Stimulated activated effector memory CD8-positive, alpha-beta T cell treated with anti-CD3 and anti-CD28 coated beads, Interleukin-12 subunit alpha, Interleukin-12 subunit beta, amount 100 ng/mL, for 72 hours (primary cell): Measurements from ENCODE around the gene KIF13A.
"Not testable (repeated sequence)": the region's sequence is repeated elsewhere in the genome, so short reads cannot be mapped to it uniquely, and the experiment has no call there.

Experiments
- ATAC-seq: fragments of 150-1000 bp; cut with Tn5 transposase; 2 replicates; pipeline ENCODE4 v1.10.0; 2021
- DNase-seq, 2 donors: peaks; one replicate each; pipeline ENCODE4 v3.0.0; 2021 to 2022; ENCODE audit warnings: low spot score in 2 of 2
- H3K27ac Mint-ChIP-seq: one replicate; pipeline ENCODE4 v1.8.0; 2022; ENCODE audit warnings: mild to moderate bottlenecking, mixed read lengths
- H3K36me3 Mint-ChIP-seq: one replicate; pipeline ENCODE4 v1.8.0; 2022; ENCODE audit warnings: mild to moderate bottlenecking, mixed read lengths
- H3K4me1 Mint-ChIP-seq: one replicate; pipeline ENCODE4 v1.8.0; 2022; ENCODE audit warnings: mixed read lengths
- H3K4me3 Mint-ChIP-seq: one replicate; pipeline ENCODE4 v1.8.0; 2022; ENCODE audit warnings: mild to moderate bottlenecking, mixed read lengths
- H3K9me3 Mint-ChIP-seq: one replicate; pipeline ENCODE4 v1.8.0; 2022; ENCODE audit warnings: mixed read lengths

Gene KIF13A

DNA sequence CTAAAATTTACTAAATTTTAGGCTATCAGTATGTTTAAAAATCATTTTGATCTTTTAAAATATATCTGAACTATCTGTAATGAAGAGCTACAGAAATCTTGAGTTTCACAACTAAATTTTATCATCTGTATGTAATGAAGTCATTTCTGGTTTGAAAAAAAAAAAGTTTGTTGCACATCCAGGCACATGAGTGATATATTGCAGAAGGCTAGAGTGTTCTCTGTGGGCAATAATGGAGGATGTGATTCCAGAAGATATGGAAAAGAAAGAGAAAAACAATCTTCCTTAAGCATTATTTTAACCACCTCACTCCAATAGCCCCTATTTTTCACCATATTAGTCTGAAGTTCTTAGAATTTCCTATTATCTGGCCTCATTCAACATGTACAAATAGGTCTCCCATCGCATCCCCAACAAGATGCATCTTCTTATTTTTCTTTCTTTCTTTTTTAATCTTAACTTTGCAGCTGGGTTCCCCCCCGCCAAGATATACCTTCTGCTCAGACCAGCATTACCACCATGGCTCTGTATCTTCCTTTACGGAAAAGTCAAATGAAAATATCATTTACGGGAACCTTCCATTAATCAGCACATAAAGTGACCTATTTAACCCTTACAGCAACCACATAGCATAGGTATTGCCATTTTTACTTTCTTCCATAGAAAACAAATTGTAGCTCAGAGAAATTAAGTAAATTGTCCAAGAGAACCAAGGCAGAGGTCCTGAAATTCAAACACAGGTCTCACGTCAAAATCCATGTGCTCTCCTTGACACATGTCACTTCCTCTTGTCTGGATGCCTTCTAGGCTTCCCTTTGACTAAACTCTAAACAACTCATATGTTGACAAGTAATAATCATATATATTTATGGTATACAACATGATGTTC is 116.9 kb downstream of the KIF13A start:
- no peak overlapping the region for H3K4me3 Mint-ChIP-seq
- no peak overlapping the region for H3K27ac Mint-ChIP-seq
- no peaks in the 10 kb centered on the region for H3K4me1 Mint-ChIP-seq
- no peaks in the 10 kb centered on the region for H3K9me3 Mint-ChIP-seq
- no peak for DNase-seq
- H3K36me3 Mint-ChIP-seq: no peaks in the 10 kb centered on the region
- ATAC-seq: no peak

DNA sequence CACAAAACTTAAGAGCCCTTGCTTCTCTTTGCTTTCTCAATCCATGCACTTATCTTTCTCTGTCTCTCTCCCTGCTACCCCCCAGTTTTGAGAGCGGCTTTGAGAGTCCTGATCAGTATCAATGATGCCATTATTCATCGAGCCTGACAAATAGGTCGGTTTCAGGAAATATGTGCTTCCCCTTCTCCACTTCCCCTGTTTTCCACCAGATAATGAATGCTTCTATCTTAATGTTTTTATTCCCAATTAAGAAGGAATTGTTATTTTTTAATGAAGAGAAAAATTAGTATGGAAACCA is 117.7 kb downstream of the KIF13A start:
- Mint-ChIP-seq H3K4me1 (no peaks in the 10 kb centered on the region), H3K27ac (no peak overlapping the region), H3K36me3 (no peaks in the 10 kb centered on the region), H3K4me3 (no peak overlapping the region), H3K9me3 (no peaks in the 10 kb centered on the region)
- ATAC-seq: no peak
- no peak for DNase-seq

GRCh38 chr6:17869010-17869752 is 118.3 kb downstream of the KIF13A start:
- no peak for DNase-seq
- H3K9me3 Mint-ChIP-seq: no peaks in the 10 kb centered on the region
- ATAC-seq: no peak

GRCh38 chr6:17867880-17868279 is 119.6 kb downstream of the KIF13A start:
- Mint-ChIP-seq H3K4me1 (no peaks in the 10 kb centered on the region), H3K27ac (no peak overlapping the region), H3K4me3 (no peak overlapping the region), H3K36me3 (no peaks in the 10 kb centered on the region), H3K9me3 (no peaks in the 10 kb centered on the region)
- DNase-seq (no peak), ATAC-seq (no peak)

More at GRCh38 chr6:17869010-17869752, 118.3 kb downstream of the KIF13A start:
- Mint-ChIP-seq H3K4me3 (no peak overlapping the region), H3K36me3 (no peaks in the 10 kb centered on the region), H3K27ac (no peak overlapping the region), H3K4me1 (no peaks in the 10 kb centered on the region)

GRCh38 chr6:17866876-17867444 is 120.5 kb downstream of the KIF13A start:
- no peak for DNase-seq
- Mint-ChIP-seq H3K9me3 (no peaks in the 10 kb centered on the region), H3K27ac (no peak overlapping the region), H3K4me3 (no peak overlapping the region), H3K4me1 (no peaks in the 10 kb centered on the region), H3K36me3 (no peaks in the 10 kb centered on the region)
- no peak for ATAC-seq

- Mint-ChIP-seq H3K36me3 (no peaks in the 10 kb centered on the region), H3K27ac (no peak overlapping the region)
Observed at GRCh38 chr6:17865798-17866725, 121.4 kb downstream of the KIF13A start.

GRCh38 chr6:17865243-17865642 is 122.2 kb downstream of the KIF13A start:
- H3K9me3 Mint-ChIP-seq: no peaks in the 10 kb centered on the region
- no peaks in the 10 kb centered on the region for H3K36me3 Mint-ChIP-seq
- DNase-seq (no peak), ATAC-seq (no peak)
- H3K4me3 Mint-ChIP-seq: no peak overlapping the region
- H3K4me1 Mint-ChIP-seq: no peaks in the 10 kb centered on the region
- H3K27ac Mint-ChIP-seq: no peak overlapping the region

More at GRCh38 chr6:17865798-17866725, 121.4 kb downstream of the KIF13A start:
- Mint-ChIP-seq H3K4me3 (no peak overlapping the region), H3K4me1 (no peaks in the 10 kb centered on the region), H3K9me3 (no peaks in the 10 kb centered on the region)
- DNase-seq: no peak
- no peak for ATAC-seq

DNA sequence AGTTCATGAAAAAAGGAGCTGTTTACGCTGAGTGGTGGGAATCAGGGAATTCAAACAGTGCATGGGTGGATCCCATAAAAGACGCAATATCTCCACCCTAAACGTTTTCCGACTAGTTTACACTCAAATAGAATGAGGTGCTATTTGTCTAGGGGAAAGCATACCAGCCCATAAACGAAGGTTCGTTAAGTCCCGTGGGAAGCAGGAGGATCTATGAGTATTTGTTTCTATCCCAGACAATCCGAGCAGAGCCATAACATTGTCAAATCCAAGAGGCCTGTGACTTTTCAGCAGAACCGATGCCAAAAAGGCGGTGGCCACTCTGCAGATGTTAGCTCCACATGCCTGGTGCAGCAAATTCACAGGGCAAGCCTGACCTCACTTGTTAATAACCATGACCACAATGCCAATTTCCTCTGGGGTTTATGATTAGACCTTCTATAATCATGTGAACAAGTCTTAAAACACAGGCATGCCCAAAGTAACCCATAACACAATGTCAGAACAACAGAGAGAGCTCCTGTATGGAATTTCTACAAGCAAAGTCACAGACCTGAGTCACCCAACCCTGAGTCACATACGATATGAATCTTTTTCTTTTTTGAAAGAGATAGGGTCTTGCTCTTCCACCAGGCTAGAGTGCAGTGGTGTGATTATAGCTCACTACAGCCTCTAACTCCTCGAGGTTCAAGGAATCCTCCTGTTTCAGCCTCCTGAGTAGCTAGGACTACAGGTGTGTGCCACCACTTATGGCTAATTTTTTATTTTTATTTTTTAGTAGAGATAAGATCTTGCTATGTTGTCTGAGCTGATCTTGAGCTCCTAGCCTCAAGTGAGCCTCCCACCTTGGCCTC is 123.3 kb downstream of the KIF13A start:
- no peaks in the 10 kb centered on the region for H3K36me3 Mint-ChIP-seq
- H3K4me3 Mint-ChIP-seq: no peak overlapping the region
- H3K9me3 Mint-ChIP-seq: no peaks in the 10 kb centered on the region
- no peaks in the 10 kb centered on the region for H3K4me1 Mint-ChIP-seq
- DNase-seq: no peak
- no peak for ATAC-seq
- H3K27ac Mint-ChIP-seq: no peak overlapping the region

DNA sequence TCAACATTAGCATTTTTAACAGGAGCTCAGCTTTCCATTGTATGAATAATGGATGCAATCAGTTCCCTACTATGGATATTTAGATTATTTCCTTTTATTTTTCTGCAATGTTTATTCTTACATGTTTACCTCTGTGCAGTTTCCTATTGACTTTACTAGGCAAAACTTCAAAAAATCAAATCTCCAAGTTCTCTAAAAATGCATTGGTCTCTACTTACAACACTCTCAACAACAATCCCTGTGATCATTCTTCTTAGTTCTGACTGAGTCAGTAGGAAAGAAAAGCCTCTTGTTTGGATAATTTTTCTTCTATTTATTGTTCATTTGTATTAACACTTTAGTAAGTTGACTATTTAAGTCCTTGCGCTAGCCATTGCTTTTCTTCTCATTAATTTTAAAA is 126.1 kb downstream of the KIF13A start:
- Mint-ChIP-seq H3K9me3 (no peaks in the 10 kb centered on the region), H3K4me1 (no peaks in the 10 kb centered on the region), H3K27ac (no peak overlapping the region), H3K36me3 (no peaks in the 10 kb centered on the region), H3K4me3 (no peak overlapping the region)
- no peak for ATAC-seq
- no peak for DNase-seq

- Mint-ChIP-seq H3K27ac (no peak overlapping the region), H3K36me3 (no peaks in the 10 kb centered on the region)
Observed at GRCh38 chr6:17859846-17860245, 127.6 kb downstream of the KIF13A start.

GRCh38 chr6:17858584-17858983 is 128.9 kb downstream of the KIF13A start:
- Mint-ChIP-seq H3K9me3 (no peaks in the 10 kb centered on the region), H3K4me3 (no peak overlapping the region), H3K36me3 (no peaks in the 10 kb centered on the region), H3K27ac (no peak overlapping the region), H3K4me1 (no peaks in the 10 kb centered on the region)
- ATAC-seq (no peak), DNase-seq (no peak)

More at GRCh38 chr6:17859846-17860245, 127.6 kb downstream of the KIF13A start:
- ATAC-seq (no peak), DNase-seq (no peak)
- H3K4me3 Mint-ChIP-seq: no peak overlapping the region
- H3K4me1 Mint-ChIP-seq: no peaks in the 10 kb centered on the region
- no peaks in the 10 kb centered on the region for H3K9me3 Mint-ChIP-seq

DNA sequence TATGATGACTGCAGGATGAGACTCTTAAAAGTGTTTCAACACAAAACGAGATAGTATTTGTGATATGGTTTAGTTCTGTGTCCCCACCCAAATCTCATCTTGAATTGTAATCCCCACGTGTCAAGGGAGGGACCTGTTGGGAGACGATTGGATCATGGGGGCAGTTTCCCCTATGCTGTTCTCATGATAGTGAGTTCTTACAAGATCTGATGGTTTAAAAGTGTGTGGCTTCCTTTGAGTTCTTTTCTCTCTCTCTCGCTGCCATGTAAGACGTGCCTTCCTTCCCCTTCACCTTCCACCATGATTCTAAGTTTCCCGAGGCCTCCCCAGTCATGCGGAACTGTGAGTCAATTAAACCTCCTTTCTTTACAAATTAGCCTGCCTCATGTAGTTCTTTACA is 130.2 kb downstream of the KIF13A start:
- not testable (repeated sequence) for ATAC-seq, H3K9me3 Mint-ChIP-seq, DNase-seq, H3K36me3 Mint-ChIP-seq, H3K4me3 Mint-ChIP-seq, H3K4me1 Mint-ChIP-seq, H3K27ac Mint-ChIP-seq

- H3K27ac Mint-ChIP-seq: no peak overlapping the region
- no peaks in the 10 kb centered on the region for H3K9me3 Mint-ChIP-seq
Observed at GRCh38 chr6:17856306-17856705, 131.1 kb downstream of the KIF13A start.

DNA sequence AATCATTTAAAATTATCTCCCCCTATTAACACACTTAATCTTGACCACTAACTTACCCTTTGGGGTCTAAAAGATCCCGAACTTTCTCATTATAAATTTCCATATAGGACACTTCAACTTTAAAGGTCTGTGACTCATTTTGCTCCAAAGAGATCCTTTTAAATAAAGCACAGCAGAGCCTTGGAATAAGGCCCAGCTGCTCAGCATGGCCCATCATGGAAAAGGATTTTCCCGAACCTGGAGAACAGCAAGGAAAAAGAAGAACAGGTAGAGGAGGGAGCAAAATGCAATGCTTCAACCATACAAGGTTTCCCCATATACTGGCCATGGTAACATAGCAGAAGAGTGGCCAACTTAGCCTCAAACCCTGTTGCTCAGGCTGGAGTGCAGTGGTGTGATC is 132.1 kb downstream of the KIF13A start:
- H3K27ac Mint-ChIP-seq: no peak overlapping the region
- no peak overlapping the region for H3K4me3 Mint-ChIP-seq
- DNase-seq (no peak), ATAC-seq (no peak)
- no peaks in the 10 kb centered on the region for H3K36me3 Mint-ChIP-seq
- no peaks in the 10 kb centered on the region for H3K4me1 Mint-ChIP-seq
- H3K9me3 Mint-ChIP-seq: no peaks in the 10 kb centered on the region

More at GRCh38 chr6:17856306-17856705, 131.1 kb downstream of the KIF13A start:
- no peaks in the 10 kb centered on the region for H3K36me3 Mint-ChIP-seq
- H3K4me1 Mint-ChIP-seq: no peaks in the 10 kb centered on the region
- DNase-seq (no peak), ATAC-seq (no peak)
- no peak overlapping the region for H3K4me3 Mint-ChIP-seq
